A673 (cell line): ENCODE measurements around the gene ATP7A. TPM values are rescaled to one million over a fixed set of nuclear protein-coding genes. Genes with fewer than 3 reads are reported as not detected.

Experiments used
- BruUV-seq: library from RNA; stranded (reverse); fragments of 400-500 nt; replicated peaks from 2 replicates; lab custom pipeline; 2021; lab: Mats Ljungman, UMichigan
- CTCF ChIA-PET: fragments of 300-600 bp; sonication (Branson Sonifier 250); formaldehyde crosslinking; loops from one replicate; lab custom pipeline; 2022; ENCODE audit warnings: antibody characterized with exemption; lab: Charles Lee
- POLR2A ChIA-PET: fragments of 300-600 bp; sonication (Branson Sonifier 250); formaldehyde crosslinking; loops from one replicate; lab custom pipeline; 2022; ENCODE audit warnings: antibody characterized with exemption; ENCODE audit not compliant: low non-redundant PET; lab: Charles Lee
- DNase-seq: peaks from one replicate; pipeline ENCODE4 v3.0.0-alpha.2; 2015; ENCODE audit warnings: low spot score
- H3K27ac ChIP-seq: fragments of 200-600 bp; sonication (generic); 2 replicates; pipeline ENCODE4 v1.5.1; 2016; ENCODE audit warnings: mixed run types, low read depth, mild to moderate bottlenecking, mixed read lengths, antibody characterized with exemption, low read length; ENCODE audit not compliant: poor library complexity, severe bottlenecking
- H3K27me3 ChIP-seq: fragments of 200-600 bp; sonication (generic); replicated peaks from 2 replicates; pipeline ENCODE4 v1.6.1; 2017; ENCODE audit warnings: mixed run types, low read depth, mild to moderate bottlenecking, mixed read lengths, antibody characterized with exemption, low read length; ENCODE audit not compliant: insufficient read depth, poor library complexity
- H3K36me3 ChIP-seq: fragments of 200-600 bp; sonication (generic); 2 replicates; pipeline ENCODE4 v1.6.1; 2016; ENCODE audit warnings: mixed run types, mild to moderate bottlenecking, mixed read lengths, antibody characterized with exemption, low read length; ENCODE audit not compliant: insufficient read depth, poor library complexity, severe bottlenecking
- H3K4me1 ChIP-seq: fragments of 200-600 bp; sonication (generic); 2 replicates; pipeline ENCODE4 v1.6.1; 2017; ENCODE audit warnings: mixed run types, mild to moderate bottlenecking, mixed read lengths, antibody characterized with exemption, low read length; ENCODE audit not compliant: insufficient read depth, poor library complexity, severe bottlenecking
- H3K4me3 ChIP-seq: fragments of 200-600 bp; sonication (generic); 2 replicates; pipeline ENCODE4 v1.5.1; 2016; ENCODE audit warnings: low read depth, mixed run types, mild to moderate bottlenecking, mixed read lengths, low read length; ENCODE audit not compliant: poor library complexity, severe bottlenecking
- H3K9me3 ChIP-seq: fragments of 200-600 bp; sonication (generic); 2 replicates; pipeline ENCODE4 v1.6.1; 2016; ENCODE audit warnings: mixed run types, low read depth, mild to moderate bottlenecking, mixed read lengths, antibody characterized with exemption, low read length; ENCODE audit not compliant: poor library complexity, severe bottlenecking
- CTCF ChIP-seq: fragments of 300-800, 200-600 bp; sonication (generic); conservative IDR thresholded peaks from 2 replicates; pipeline ENCODE4 v1.5.1; 2017; ENCODE audit warnings: low read depth, mild to moderate bottlenecking, antibody characterized with exemption, low read length, moderate library complexity, mixed read lengths
- EZH2 ChIP-seq: fragments of 200-600 bp; sonication (generic); IDR thresholded peaks from 2 replicates; pipeline ENCODE4 v1.6.1; 2017; ENCODE audit warnings: borderline replicate concordance, low read depth, mild to moderate bottlenecking, mixed read lengths, antibody characterized with exemption, low read length; ENCODE audit not compliant: poor library complexity, severe bottlenecking
- intact Hi-C: fragments of 100-400 bp; cut with micrococcal nuclease; formaldehyde crosslinking; loops from one replicate; pipeline ENCODE4 v1.10.0; 2022; ENCODE audit not compliant: unreplicated experiment
- total RNA-seq: library from RNA; stranded (reverse); gene quantifications from 2 replicates; pipeline ENCODE4 v1.2.3, GENCODE V29; 2021

The ATP7A gene
- total RNA-seq, 1 experiment from 2014 or later, result 9.0 TPM

DNA sequence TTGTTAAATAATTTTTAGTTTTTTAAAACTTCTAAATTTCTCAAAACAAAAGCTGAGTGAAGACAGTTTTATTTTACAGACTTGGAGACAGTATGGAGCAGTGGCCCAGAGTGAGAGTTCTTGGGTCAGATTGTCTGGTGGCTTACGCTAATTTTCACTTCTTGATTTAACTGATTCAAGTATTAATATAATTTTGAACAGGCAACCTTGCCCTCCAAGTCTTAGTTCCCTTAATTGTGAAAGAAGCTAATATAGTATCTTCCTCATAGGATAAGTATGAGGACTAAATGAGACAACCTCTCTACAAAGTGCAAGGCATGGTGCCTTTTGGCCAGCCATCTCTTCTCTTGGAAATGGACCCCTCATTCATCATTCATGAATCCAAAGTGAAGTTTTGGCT is 25.4 kb downstream of the ATP7A start:
- intact Hi-C loops, result no loop called here
- no peaks in the 10 kb centered on the region for H3K9me3 ChIP-seq
- TF ChIP-seq CTCF (no peak), EZH2 (no peak)
- H3K27me3 ChIP-seq, result no peaks in the 10 kb centered on the region
- H3K4me1 ChIP-seq, result peaks cover 3% of the 10 kb centered on the region
- DNase-seq, result no peak
- BruUV-seq, result no TSS peak
- CTCF ChIA-PET, result no interaction called here
- H3K4me3 ChIP-seq, result no peak overlapping the region
- no peak overlapping the region for H3K27ac ChIP-seq
- no peaks in the 10 kb centered on the region for H3K36me3 ChIP-seq
- POLR2A ChIA-PET, result no interaction called here

- POLR2A ChIA-PET, result no interaction called here
- Histone ChIP-seq H3K27me3 (no peaks in the 10 kb centered on the region), H3K9me3 (no peaks in the 10 kb centered on the region), H3K4me3 (no peak overlapping the region), H3K36me3 (no peaks in the 10 kb centered on the region), H3K4me1 (peaks cover 3% of the 10 kb centered on the region), H3K27ac (no peak overlapping the region)
- BruUV-seq, result no TSS peak
- TF ChIP-seq EZH2 (no peak), CTCF (no peak)
- CTCF ChIA-PET, result no interaction called here
- intact Hi-C loops, result no loop called here
- DNase-seq, result no peak
Measured at GRCh38 chrX:77936299-77936698, 25.8 kb downstream of the ATP7A start.

DNA sequence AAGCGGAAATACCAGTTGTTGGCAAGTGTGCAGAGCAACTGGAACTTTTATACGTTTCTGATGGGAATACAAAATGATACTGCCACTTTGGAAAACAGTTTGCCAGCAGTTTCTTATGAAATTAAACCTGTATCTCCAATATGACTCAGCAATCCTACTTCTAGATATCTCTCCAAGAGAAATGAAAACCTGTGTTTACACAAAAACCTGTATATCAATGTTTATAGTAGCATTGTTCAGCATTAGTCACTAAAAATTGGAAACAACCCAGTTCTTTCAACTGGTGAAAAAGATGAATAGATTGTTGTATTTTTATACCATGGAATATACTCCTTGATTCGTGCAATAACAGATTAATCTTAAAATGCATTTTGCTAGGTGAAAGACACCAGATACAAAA is 26.8 kb downstream of the ATP7A start:
- POLR2A ChIA-PET, result no interaction called here
- peaks cover 3% of the 10 kb centered on the region for H3K4me1 ChIP-seq
- no peak overlapping the region for H3K27ac ChIP-seq
- BruUV-seq, result no TSS peak
- H3K9me3 ChIP-seq, result no peaks in the 10 kb centered on the region
- DNase-seq, result no peak
- intact Hi-C loops, result no loop called here
- TF ChIP-seq EZH2 (no peak), CTCF (no peak)
- CTCF ChIA-PET, result no interaction called here
- H3K4me3 ChIP-seq, result no peak overlapping the region
- no peaks in the 10 kb centered on the region for H3K36me3 ChIP-seq
- H3K27me3 ChIP-seq, result no peaks in the 10 kb centered on the region
